Stomach (tissue), 9 donors: ENCODE measurements around the gene CRISP2. TPM values are rescaled to one million over a fixed set of nuclear protein-coding genes. Genes with fewer than 3 reads are reported as not detected.

Experiments used
- DNase-seq, 2 donors: peaks; one replicate each; pipeline versions ENCODE4 v3.0.0 to v3.0.0-alpha.2; 2013 to 2019
- H3K27ac ChIP-seq, 5 donors: fragments of 200-600 bp in 4 of 5; sonication (generic) in 4 of 5; one replicate each; pipeline ENCODE4 v1.5.1; 2013 to 2019; ENCODE audit warnings: mild to moderate bottlenecking in 1 of 5, moderate library complexity in 1 of 5
- H3K27me3 ChIP-seq, 3 donors: fragments of 200-600 bp; sonication (generic); one replicate each; pipeline ENCODE4 v1.5.1; 2017 to 2019; ENCODE audit warnings: mixed run types in 1 of 3
- H3K36me3 ChIP-seq, 4 donors: fragments of 200-600 bp; sonication (generic); 1 replicate in 3 of 4; 2 replicates in 1 of 4; pipeline ENCODE4 v1.5.1; 2016 to 2019
- H3K4me1 ChIP-seq, 4 donors: fragments of 200-600 bp; sonication (generic); one replicate each; pipeline ENCODE4 v1.5.1; 2016 to 2019
- H3K4me3 ChIP-seq, 4 donors: fragments of 200-600 bp; sonication (generic) in 3 of 4; one replicate each; pipeline ENCODE4 v1.5.1; 2016 to 2019; ENCODE audit warnings: mild to moderate bottlenecking in 1 of 4
- H3K9me3 ChIP-seq, 4 donors: fragments of 200-600 bp; sonication (generic); one replicate each; pipeline ENCODE4 v1.5.1; 2016 to 2019
- CTCF ChIP-seq, 7 experiments: fragments of 450-650 bp in 4 of 7; fragments of 200-600 bp in 3 of 7; sonication (generic) in 3 of 7; IDR thresholded peaks; one replicate each; pipeline ENCODE4 v1.5.1; 2016 to 2019; ENCODE audit warnings: antibody characterized with exemption in 7 of 7, control low read depth in 2 of 7, mild to moderate bottlenecking in 1 of 7
- EP300 ChIP-seq: sonication (generic); formaldehyde crosslinking; IDR thresholded peaks from one replicate; pipeline ENCODE4 v1.6.1; 2017; ENCODE audit warnings: antibody characterized with exemption
- POLR2A ChIP-seq, 4 donors: fragments of 450-650 bp; IDR thresholded peaks; one replicate each; pipeline ENCODE4 v1.6.1; 2016; ENCODE audit warnings: antibody characterized with exemption in 4 of 4, control low read depth in 2 of 4, mild to moderate bottlenecking in 1 of 4, moderate library complexity in 1 of 4
- POLR2AphosphoS5 ChIP-seq, 3 donors: sonication (generic); formaldehyde crosslinking; IDR thresholded peaks; one replicate each; pipeline ENCODE4 v1.6.1; 2016; ENCODE audit warnings: antibody characterized with exemption in 3 of 3
- WGBS, 5 donors: extraction: QIAGEN DNeasy Blood & Tissue Kit in 3 of 5; methylation state at CpG; one replicate each; pipeline versions ENCODE4 v1.1.5 to v1.1.7; 2013 to 2018; 5-methylcytosine and 5-hydroxymethylcytosine counted together
- intact Hi-C: fragments of 100-400 bp; cut with DNase I; formaldehyde crosslinking; loops from one replicate; pipeline ENCODE4 v1.15.1; 2023; ENCODE audit warnings: low total_unique reads
- polyA plus RNA-seq, 3 donors: library from polyadenylated mRNA; stranded (reverse); fragments of 200-250 nt; gene quantifications; one replicate each; pipeline ENCODE4 v1.2.3, GENCODE V29; 2013
- total RNA-seq, 5 donors: library from RNA; depleted of rRNA; stranded (reverse); fragments of >200 nt; gene quantifications; one replicate each; pipeline versions ENCODE4 v1.1.0 to v1.2.3, GENCODE V29; 2014 to 2016
- donor health status: healthy with polysubstance abuse.
- donor health status: Bipolar disorder and iron deficiency.
- donor health status: healthy.

Gene CRISP2
- total and polyA plus RNA-seq, 8 donors: 0.37 to 0.38 TPM; not detected in 6

GRCh38 chr6:49692534-49692933, 20.8 kb downstream of the CRISP2 start:
- H3K4me1 ChIP-seq: no peaks in the 10 kb centered on the region
- no peaks in the 10 kb centered on the region for H3K36me3 ChIP-seq
- no peak overlapping the region for H3K4me3 ChIP-seq
- intact Hi-C loops: no loop called here
- no peak for DNase-seq
- H3K27ac ChIP-seq: no peak overlapping the region
- WGBS, 5 donors: 72 to 84% (median 76%) methylated on average over 2 of the region's 2 CpGs
- H3K27me3 ChIP-seq: no peaks in the 10 kb centered on the region
- H3K9me3 ChIP-seq: peaks cover 5 to 23% (median 14%) of the 10 kb centered on the region in 4 donors
- TF ChIP-seq CTCF (IDR thresholded peaks at IDR 0.05) (no peak), EP300 (no peak), POLR2A (IDR thresholded peaks at IDR 0.05) (no peak), POLR2AphosphoS5 (IDR thresholded peaks at IDR 0.05) (no peak)

DNA sequence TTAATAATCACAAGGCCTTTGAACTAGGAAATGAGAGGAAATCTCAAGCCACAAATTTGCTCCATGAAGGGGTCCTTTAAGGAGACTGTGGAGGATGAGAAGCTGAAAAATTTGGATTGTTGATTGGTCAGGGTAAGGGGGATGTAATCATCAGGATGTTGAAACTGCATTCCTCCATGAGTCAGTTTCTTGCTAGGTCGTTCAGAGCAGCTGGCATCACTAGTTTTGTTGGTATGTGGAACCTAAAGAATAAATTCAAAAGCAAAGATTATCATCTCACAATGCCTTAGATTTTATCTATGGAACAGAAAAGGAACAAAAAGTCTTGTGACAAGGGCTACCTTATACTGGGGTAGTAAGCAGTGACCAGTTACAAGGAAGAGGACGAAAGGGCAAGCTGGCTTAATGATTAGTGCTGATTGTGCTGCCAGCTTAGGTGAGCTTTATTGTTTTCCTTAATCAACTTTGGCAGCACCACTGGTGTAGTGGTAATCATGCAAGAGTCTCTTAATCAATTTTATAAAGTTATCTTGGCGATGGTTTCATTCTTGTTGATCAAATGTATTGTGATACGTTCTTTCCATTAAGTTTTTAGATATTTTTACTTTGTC, 36.6 kb downstream of the CRISP2 start:
- 20 to 50% (median 40%) methylated on average over 4 of the region's 4 CpGs for WGBS, 5 donors
- Histone ChIP-seq H3K27ac (peak overlapping the region in 1 of 5 donors; percentile 23), H3K9me3 (peaks cover 0 to 5% (median 2%) of the 10 kb centered on the region in 4 donors), H3K27me3 (no peaks in the 10 kb centered on the region), H3K4me1 (peaks cover 0 to 6% (median 3%) of the 10 kb centered on the region in 4 donors), H3K4me3 (no peak overlapping the region), H3K36me3 (no peaks in the 10 kb centered on the region)
- TF ChIP-seq POLR2A (IDR thresholded peaks at IDR 0.05) (no peak), POLR2AphosphoS5 (IDR thresholded peaks at IDR 0.05) (peak in 1 of 3 donors; percentile 50)
- DNase-seq: no peak
- intact Hi-C loops: no loop called here

DNA sequence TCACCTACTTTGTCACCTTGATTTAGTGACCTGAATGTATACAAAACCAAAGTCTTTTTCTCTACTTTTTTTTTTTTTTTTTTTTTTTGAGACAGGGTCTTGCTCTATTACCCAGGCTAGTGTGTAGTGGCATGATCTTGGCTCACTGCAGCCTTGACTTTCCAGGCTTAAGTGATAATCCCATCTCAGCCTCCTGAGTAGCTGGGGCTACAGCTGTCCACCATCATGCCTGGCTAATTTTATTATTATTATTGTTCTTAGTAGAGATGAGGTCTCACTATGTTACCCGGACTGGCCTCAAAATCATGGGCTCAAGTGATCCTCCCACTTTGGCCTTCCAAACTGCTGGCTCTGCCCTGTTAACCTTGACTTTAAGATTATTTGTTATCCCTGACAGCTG, 37.5 kb downstream of the CRISP2 start:
- Histone ChIP-seq H3K4me1 (peaks cover 0 to 6% (median 3%) of the 10 kb centered on the region in 4 donors), H3K27me3 (no peaks in the 10 kb centered on the region), H3K27ac (no peak overlapping the region), H3K4me3 (no peak overlapping the region), H3K9me3 (peaks cover 0 to 9% (median 2%) of the 10 kb centered on the region in 4 donors), H3K36me3 (no peaks in the 10 kb centered on the region)
- DNase-seq: no peak
- intact Hi-C loops: no loop called here
- no peak for TF ChIP-seq POLR2AphosphoS5 (IDR thresholded peaks at IDR 0.05)
- no peak for TF ChIP-seq EP300
- TF ChIP-seq CTCF (IDR thresholded peaks at IDR 0.05): no peak
- TF ChIP-seq POLR2A (IDR thresholded peaks at IDR 0.05): no peak
- 65 to 85% (median 73%) methylated on average over 1 of the region's 1 CpG for WGBS, 5 donors

DNA sequence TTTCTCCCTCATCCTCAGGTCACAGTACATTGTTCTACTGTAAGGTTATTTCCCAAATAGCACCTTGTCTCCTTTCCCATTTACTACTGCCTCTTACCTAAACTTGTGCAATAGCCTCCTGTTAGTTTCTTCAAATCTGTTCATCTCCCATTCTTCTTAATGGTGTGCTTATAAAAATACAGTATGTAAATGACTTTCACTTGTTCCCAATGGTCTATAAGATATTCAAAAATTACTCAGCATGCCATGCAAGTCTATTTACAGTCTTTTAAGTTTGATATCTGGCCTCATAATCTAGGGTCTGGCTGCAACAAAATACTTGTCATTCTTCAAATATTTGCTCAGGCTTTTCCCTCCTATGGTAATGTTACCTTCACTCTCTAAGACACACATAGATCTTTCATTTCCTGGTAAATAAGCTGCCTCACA, 45.2 kb downstream of the CRISP2 start:
- TF ChIP-seq POLR2A (IDR thresholded peaks at IDR 0.05) (no peak), POLR2AphosphoS5 (IDR thresholded peaks at IDR 0.05) (peak in 2 of 3 donors; percentile 23 to 62), EP300 (no peak), CTCF (IDR thresholded peaks at IDR 0.05) (no peak)
- peak overlapping the region in 1 of 5 donors; percentile 29 for H3K27ac ChIP-seq
- DNase-seq: peak in 1 of 2 donors; percentile 45
- peaks cover 0 to 10% (median 7%) of the 10 kb centered on the region in 4 donors for H3K4me1 ChIP-seq
- peaks cover 0 to 9% (median 2%) of the 10 kb centered on the region in 4 donors for H3K9me3 ChIP-seq
- H3K27me3 ChIP-seq: no peaks in the 10 kb centered on the region
- intact Hi-C loops: no loop called here
- no peak overlapping the region for H3K4me3 ChIP-seq
- no peaks in the 10 kb centered on the region for H3K36me3 ChIP-seq
